NCI-H774 (cell line): ENCODE measurements around the gene CCT8L2.
"Not testable (repeated sequence)": the region's sequence is repeated elsewhere in the genome, so short reads cannot be mapped to it uniquely, and the experiment has no call there.

Experiments used
- DNase-seq: peaks from one replicate; lab custom pipeline; 2025; lab: John Stamatoyannopoulos, UW

Gene CCT8L2

GRCh38 chr22:16595251-16595650, 2.6 kb upstream of the CCT8L2 start:
- not testable (repeated sequence) for DNase-seq

- DNase-seq: no peak
Observed at GRCh38 chr22:16594026-16594425, 1.4 kb upstream of the CCT8L2 start.

- not testable (repeated sequence) for DNase-seq
Observed at GRCh38 chr22:16592231-16592630, 379 bp downstream of the CCT8L2 start.

GRCh38 chr22:16591136-16591535, 1.5 kb downstream of the CCT8L2 start:
- not testable (repeated sequence) for DNase-seq

GRCh38 chr22:16586991-16587390, 5.6 kb downstream of the CCT8L2 start:
- DNase-seq: no peak

- DNase-seq: no peak
Observed at GRCh38 chr22:16586170-16586569, 6.4 kb downstream of the CCT8L2 start.

GRCh38 chr22:16580872-16581271, 11.7 kb downstream of the CCT8L2 start:
- not testable (repeated sequence) for DNase-seq

GRCh38 chr22:16569240-16569834, 23.3 kb downstream of the CCT8L2 start:
- DNase-seq: not testable (repeated sequence)

- DNase-seq: no peak
Observed at GRCh38 chr22:16568425-16568758, 24.2 kb downstream of the CCT8L2 start.

- not testable (repeated sequence) for DNase-seq
Observed at GRCh38 chr22:16567617-16568424, 24.8 kb downstream of the CCT8L2 start.

GRCh38 chr22:16566421-16567151, 26.0 kb downstream of the CCT8L2 start:
- DNase-seq: not testable (repeated sequence)

- DNase-seq: not testable (repeated sequence)
Observed at GRCh38 chr22:16565585-16566420, 26.8 kb downstream of the CCT8L2 start.

- DNase-seq: not testable (repeated sequence)
Observed at GRCh38 chr22:16564837-16565584, 27.6 kb downstream of the CCT8L2 start.

- no peak for DNase-seq
Observed at GRCh38 chr22:16563555-16564520, 28.8 kb downstream of the CCT8L2 start.

GRCh38 chr22:16562711-16563554, 29.7 kb downstream of the CCT8L2 start:
- no peak for DNase-seq

GRCh38 chr22:16561093-16561658, 31.4 kb downstream of the CCT8L2 start:
- not testable (repeated sequence) for DNase-seq

GRCh38 chr22:16560651-16561050, 32.0 kb downstream of the CCT8L2 start:
- DNase-seq: not testable (repeated sequence)

- not testable (repeated sequence) for DNase-seq
Observed at GRCh38 chr22:16559996-16560395, 32.6 kb downstream of the CCT8L2 start.
